Retinal pigment epithelial cell (primary cell): Measurements from ENCODE around the gene RAD21L1.

ENCODE experiments used
- DNase-seq: peaks from one replicate; pipeline ENCODE4 v3.0.0-alpha.2; 2010; ENCODE audit warnings: low read depth
- H3K4me3 ChIP-seq: 2 replicates; pipeline ENCODE4 v1.5.1; 2011; ENCODE audit warnings: mild to moderate bottlenecking, low read length, control low read depth, moderate library complexity
- TF ChIP-seq, protein P1 (sequence below): conservative IDR thresholded peaks from 2 replicates; pipeline ENCODE4 v1.5.1; 2011; ENCODE audit warnings: low read depth, low read length, control low read depth, inconsistent platforms

Gene RAD21L1

DNA sequence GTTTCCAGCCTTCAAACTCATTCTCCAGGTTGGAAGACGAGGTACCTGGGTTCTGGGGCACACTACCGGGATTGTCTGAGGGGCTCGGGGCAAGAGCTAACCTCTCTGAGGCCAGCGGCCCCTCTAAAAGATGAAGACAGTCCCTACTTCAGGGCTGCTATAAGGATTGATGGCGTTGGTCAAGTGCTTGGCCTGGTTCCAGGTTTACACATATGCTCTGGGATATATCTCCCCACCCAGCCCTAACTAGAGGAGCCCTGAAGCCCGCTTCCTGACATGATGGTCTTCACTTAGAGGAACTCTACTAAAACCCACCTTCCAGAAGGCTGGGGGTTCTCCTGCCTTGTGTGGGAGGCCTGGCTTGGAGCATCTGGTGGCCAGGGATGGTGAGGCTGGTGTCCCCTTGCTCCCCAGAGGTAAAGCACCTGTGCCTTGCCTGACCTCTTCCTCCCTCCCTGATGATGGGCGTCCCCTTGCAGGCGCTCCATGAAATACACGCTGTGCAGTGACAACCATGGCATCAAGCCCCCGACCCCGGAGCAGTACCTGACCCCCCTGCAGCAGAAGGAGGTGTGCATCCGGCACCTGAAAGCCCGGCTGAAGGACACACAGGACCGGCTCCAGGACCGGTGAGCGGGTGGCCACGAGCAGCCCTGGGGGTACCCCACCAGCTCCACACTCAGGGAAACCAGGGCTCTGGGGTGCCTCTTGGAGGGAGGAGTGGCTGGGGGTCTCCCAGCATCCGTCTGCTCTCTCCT is 74.4 kb downstream of the RAD21L1 start:
- TF ChIP-seq, protein P1, sequence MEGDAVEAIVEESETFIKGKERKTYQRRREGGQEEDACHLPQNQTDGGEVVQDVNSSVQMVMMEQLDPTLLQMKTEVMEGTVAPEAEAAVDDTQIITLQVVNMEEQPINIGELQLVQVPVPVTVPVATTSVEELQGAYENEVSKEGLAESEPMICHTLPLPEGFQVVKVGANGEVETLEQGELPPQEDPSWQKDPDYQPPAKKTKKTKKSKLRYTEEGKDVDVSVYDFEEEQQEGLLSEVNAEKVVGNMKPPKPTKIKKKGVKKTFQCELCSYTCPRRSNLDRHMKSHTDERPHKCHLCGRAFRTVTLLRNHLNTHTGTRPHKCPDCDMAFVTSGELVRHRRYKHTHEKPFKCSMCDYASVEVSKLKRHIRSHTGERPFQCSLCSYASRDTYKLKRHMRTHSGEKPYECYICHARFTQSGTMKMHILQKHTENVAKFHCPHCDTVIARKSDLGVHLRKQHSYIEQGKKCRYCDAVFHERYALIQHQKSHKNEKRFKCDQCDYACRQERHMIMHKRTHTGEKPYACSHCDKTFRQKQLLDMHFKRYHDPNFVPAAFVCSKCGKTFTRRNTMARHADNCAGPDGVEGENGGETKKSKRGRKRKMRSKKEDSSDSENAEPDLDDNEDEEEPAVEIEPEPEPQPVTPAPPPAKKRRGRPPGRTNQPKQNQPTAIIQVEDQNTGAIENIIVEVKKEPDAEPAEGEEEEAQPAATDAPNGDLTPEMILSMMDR: no peak
- no peak for DNase-seq
- H3K4me3 ChIP-seq: no peak overlapping the region

DNA sequence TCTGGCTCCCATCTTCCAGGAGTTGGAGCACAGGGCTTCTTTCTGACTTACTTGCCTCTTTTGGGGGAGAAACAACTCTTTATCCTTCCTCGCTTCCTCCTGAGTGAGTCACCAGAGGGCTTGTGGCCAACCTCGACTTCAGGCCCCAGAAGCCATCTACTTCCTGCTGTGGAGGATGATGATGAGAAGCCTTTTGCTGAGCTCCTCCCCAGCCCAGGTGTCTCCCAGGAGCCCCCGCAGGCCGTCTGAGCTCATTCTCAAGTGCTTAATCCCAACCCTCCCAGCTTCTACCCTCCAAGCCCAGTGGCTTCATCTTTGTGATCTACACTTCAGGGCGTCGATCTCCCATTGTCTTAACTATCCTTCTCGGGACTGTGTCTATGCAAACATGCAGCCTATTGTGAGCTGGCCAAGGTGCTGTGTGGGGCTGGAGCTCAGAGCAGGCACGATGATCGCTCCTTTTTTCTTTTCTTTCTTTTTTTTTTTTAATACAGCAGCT is 75.2 kb downstream of the RAD21L1 start:
- H3K4me3 ChIP-seq: no peak overlapping the region
- DNase-seq: no peak
- TF ChIP-seq, protein P1: no peak

DNA sequence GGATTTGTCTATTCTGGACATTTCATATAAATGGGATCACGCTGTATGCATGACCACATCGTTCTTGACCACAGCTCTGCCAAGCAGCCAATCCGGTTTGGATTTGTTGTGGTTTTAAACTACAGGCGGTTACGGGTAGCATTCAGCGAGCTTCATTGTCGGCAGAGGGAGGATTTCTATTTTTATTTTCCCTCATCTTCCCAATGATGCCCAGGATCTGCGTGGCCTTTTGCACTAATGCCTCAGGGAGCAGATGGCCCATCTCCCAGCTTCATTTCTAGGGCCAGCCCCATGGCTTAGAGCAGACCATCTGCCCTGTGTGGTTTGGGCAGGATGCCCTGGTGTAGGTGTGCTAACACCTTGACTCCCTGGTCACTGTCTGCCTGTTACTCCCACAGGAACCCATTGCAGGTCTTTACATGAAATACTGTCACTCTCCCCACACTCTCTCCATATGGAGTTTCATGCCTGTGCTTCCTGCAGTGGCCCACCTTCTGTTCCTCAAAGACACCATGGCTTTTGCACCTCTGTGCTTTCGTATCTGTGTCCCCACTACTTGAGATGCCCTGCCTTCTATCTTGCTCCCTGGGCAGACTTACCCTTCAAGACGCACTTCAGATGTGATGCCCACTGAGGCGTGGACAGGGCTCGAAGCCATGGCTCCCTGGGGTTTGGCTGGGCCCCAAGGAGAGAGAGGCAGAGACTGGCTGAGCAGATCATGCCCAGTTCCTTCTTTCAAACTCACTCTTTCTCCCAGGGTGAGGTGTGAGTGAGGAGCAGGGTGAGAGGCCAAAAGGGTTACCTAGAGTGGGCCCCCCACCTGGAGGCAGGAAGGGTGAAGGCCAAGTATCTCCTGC is 77.1 kb downstream of the RAD21L1 start:
- no peak overlapping the region for H3K4me3 ChIP-seq
- DNase-seq: no peak
- TF ChIP-seq, protein P1: no peak

DNA sequence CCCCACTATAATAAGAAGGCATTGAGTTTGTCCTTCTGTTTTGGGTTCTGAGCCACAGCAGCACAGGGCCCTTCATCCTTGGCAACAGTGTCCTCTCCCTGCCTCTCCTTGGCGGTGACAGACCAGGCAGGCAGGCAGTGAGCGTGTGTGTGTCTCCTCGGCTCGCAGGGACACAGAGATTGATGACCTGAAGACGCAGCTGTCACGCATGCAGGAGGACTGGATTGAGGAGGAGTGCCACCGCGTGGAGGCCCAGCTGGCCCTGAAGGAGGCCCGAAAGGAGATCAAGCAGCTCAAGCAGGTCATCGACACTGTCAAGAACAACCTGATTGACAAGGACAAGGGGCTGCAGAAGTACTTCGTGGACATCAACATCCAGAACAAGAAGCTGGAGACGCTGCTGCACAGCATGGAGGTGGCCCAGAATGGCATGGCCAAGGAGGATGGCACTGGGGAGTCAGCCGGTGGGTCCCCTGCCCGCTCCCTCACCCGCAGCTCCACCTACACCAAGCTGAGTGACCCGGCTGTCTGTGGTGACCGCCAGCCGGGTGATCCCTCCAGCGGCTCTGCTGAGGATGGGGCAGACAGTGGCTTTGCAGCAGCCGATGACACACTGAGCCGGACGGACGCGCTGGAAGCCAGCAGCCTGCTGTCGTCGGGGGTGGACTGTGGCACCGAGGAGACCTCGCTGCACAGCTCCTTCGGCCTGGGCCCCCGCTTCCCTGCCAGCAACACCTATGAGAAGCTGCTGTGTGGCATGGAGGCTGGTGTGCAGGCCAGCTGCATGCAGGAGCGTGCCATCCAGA is 79.1 kb downstream of the RAD21L1 start:
- no peak for DNase-seq
- TF ChIP-seq, protein P1: no peak
- H3K4me3 ChIP-seq: no peak overlapping the region
